ENCODE data around the gene HPSE. TPM values are rescaled to one million over a fixed set of nuclear protein-coding genes. Genes with fewer than 3 reads are reported as not detected.

The HPSE gene
- total and polyA plus RNA-seq, 9 of the 15 experiments (the other 6 are each of a cell fraction or from before 2014, with no cell fraction given): 0.01 to 0.42 (median 0.14) TPM; not detected in 1

- no peaks in the 10 kb centered on the region for H4K20me1 ChIP-seq (replicated peaks; ENCODE audit: control insufficient read depth, insufficient read depth, low read length)
- no peak overlapping the region for H2AFZ ChIP-seq (ENCODE audit: low read depth, low read length)
- no peaks in the 10 kb centered on the region for H3K9me1 ChIP-seq (ENCODE audit: control insufficient read depth, insufficient read depth, low read length)
- CTCF ChIA-PET (ENCODE audit: low intra/inter-chr PET ratio): no interaction called here
- no peaks in the 10 kb centered on the region for H3K9me3 ChIP-seq (replicated peaks; ENCODE audit: control insufficient read depth, insufficient read depth, low read depth, low read length)
- no peak for DNase-seq (ENCODE audit: extremely low read depth in 1 of 4, low spot score in 3 of 4)
- no peaks in the 10 kb centered on the region for H3K4me1 ChIP-seq (replicated peaks in 1 of 2; ENCODE audit: control insufficient read depth in 2 of 2, insufficient read depth in 2 of 2, low read length in 2 of 2)
- no peak overlapping the region for H3K4me3 ChIP-seq
- no TSS peak for BruUV-seq (replicated peaks)
- no peak overlapping the region for H3K9ac ChIP-seq (ENCODE audit: insufficient read depth in 1 of 2, low read depth in 2 of 2, low read length in 2 of 2)
- 0% methylated on average over 2 of the region's 2 CpGs for WGBS (ENCODE audit: insufficient coverage, low coverage, missing lambda C conversion rate)
- no peaks in the 10 kb centered on the region for H3K36me3 ChIP-seq (ENCODE audit: control insufficient read depth, insufficient read depth, low read length)
- in situ Hi-C loops (cut with MboI): no loop called here
- TF ChIP-seq ZMIZ1 (IDR thresholded peaks at IDR 0.05; ENCODE audit: low read depth in 2 of 2, low read length in 2 of 2) (no peak), PML (IDR thresholded peaks at IDR 0.05; ENCODE audit: low read length) (no peak), ZKSCAN3 (CRISPR knock-in tag; IDR thresholded peaks at IDR 0.05) (no peak), HCFC1 (IDR thresholded peaks at IDR 0.05; ENCODE audit: low read depth, low read length) (no peak), BRD9 (IDR thresholded peaks at IDR 0.05; ENCODE audit: low read depth, partially characterized antibody) (no peak)
- H3K27me3 ChIP-seq (ENCODE audit: control insufficient read depth in 2 of 2, insufficient read depth in 2 of 2, low read length in 2 of 2): peaks cover 0 to 5% of the 10 kb centered on the region in 2 experiments; a peak in 2 of 5 replicates
- no peak for FAIRE-seq
- intact Hi-C loops (cut with micrococcal nuclease): no loop called here
- no peak for ATAC-seq
- H3K79me2 ChIP-seq (ENCODE audit: control insufficient read depth, insufficient read depth, low read length): no peaks in the 10 kb centered on the region
- H3K4me2 ChIP-seq (ENCODE audit: insufficient read depth, low read length): no peak overlapping the region
- no peak overlapping the region for H3K27ac ChIP-seq (ENCODE audit: extremely low read depth, low read depth, low read length)
- POLR2A ChIA-PET: no interaction called here
These were observed 6.2 kb upstream of the HPSE start for GRCh38 chr4:83340692-83341343.

Data from K562 (cell line).